H9 (cell line): ENCODE measurements around the gene BAIAP2L1. TPM values are rescaled to one million over a fixed set of nuclear protein-coding genes. Genes with fewer than 3 reads are reported as not detected.
A peak's percentile ranks its signal among the peaks of the same experiment; 100 is the strongest.

Experiments used
- DNase-seq: peaks from one replicate; pipeline ENCODE4 v3.0.0-alpha.2; 2017
- H2AFZ ChIP-seq: one replicate; pipeline ENCODE4 v1.6.1; 2013; ENCODE audit warnings: mild to moderate bottlenecking, low read length, control low read depth, moderate library complexity
- H2AK5ac ChIP-seq: 2 replicates; pipeline ENCODE4 v1.6.1; 2013; ENCODE audit warnings: low read length, control low read depth, mixed read lengths; ENCODE audit not compliant: insufficient read length
- H2BK120ac ChIP-seq: one replicate; pipeline ENCODE4 v1.6.1; 2013; ENCODE audit warnings: low read depth, mild to moderate bottlenecking, low read length, control low read depth, inconsistent platforms; ENCODE audit not compliant: poor library complexity, severe bottlenecking
- H2BK12ac ChIP-seq: 2 replicates; pipeline ENCODE4 v1.6.1; 2013; ENCODE audit warnings: low read length, control low read depth, mixed read lengths, low read depth; ENCODE audit not compliant: insufficient read length
- H2BK15ac ChIP-seq: 2 replicates; pipeline ENCODE4 v1.6.1; 2013; ENCODE audit warnings: low read depth, low read length, control low read depth
- H2BK20ac ChIP-seq: one replicate; pipeline ENCODE4 v1.6.1; 2013; ENCODE audit warnings: low read depth, mild to moderate bottlenecking, low read length, control low read depth, inconsistent platforms; ENCODE audit not compliant: poor library complexity, severe bottlenecking
- H2BK5ac ChIP-seq: 2 replicates; pipeline ENCODE4 v1.6.1; 2013; ENCODE audit warnings: low read length, control low read depth, mixed read lengths; ENCODE audit not compliant: insufficient read length
- H3K14ac ChIP-seq: 2 replicates; pipeline ENCODE4 v1.6.1; 2013; ENCODE audit warnings: low read length, control low read depth; ENCODE audit not compliant: insufficient read depth
- H3K18ac ChIP-seq: 2 replicates; pipeline ENCODE4 v1.6.1; 2013; ENCODE audit warnings: low read depth, mild to moderate bottlenecking, mixed read lengths, low read length, control low read depth; ENCODE audit not compliant: insufficient read length
- H3K23ac ChIP-seq: 2 replicates; pipeline ENCODE4 v1.6.1; 2013; ENCODE audit warnings: low read length, control low read depth, mixed read lengths, low read depth; ENCODE audit not compliant: insufficient read length
- H3K23me2 ChIP-seq: 2 replicates; pipeline ENCODE4 v1.6.1; 2013; ENCODE audit warnings: low read depth, mild to moderate bottlenecking, mixed read lengths, low read length, control low read depth; ENCODE audit not compliant: insufficient read length, poor library complexity, severe bottlenecking
- H3K27ac ChIP-seq: 2 replicates; pipeline ENCODE4 v1.5.1; 2013; ENCODE audit warnings: low read length, control low read depth, mixed read lengths, low read depth; ENCODE audit not compliant: insufficient read length
- H3K27me3 ChIP-seq: 2 replicates; pipeline ENCODE4 v1.6.1; 2013; ENCODE audit warnings: low read length, control low read depth, inconsistent platforms; ENCODE audit not compliant: insufficient read depth
- H3K4ac ChIP-seq: 2 replicates; pipeline ENCODE4 v1.6.1; 2013; ENCODE audit warnings: low read depth, mild to moderate bottlenecking, control low read depth, inconsistent platforms, low read length, moderate library complexity
- H3K4me1 ChIP-seq: 2 replicates; pipeline ENCODE4 v1.6.1; 2013; ENCODE audit warnings: low read length, control low read depth, inconsistent platforms; ENCODE audit not compliant: insufficient read depth
- H3K4me2 ChIP-seq: 2 replicates; pipeline ENCODE4 v1.6.1; 2013; ENCODE audit warnings: low read length, control low read depth, mixed read lengths; ENCODE audit not compliant: insufficient read length, insufficient read depth
- H3K56ac ChIP-seq: 2 replicates; pipeline ENCODE4 v1.6.1; 2013; ENCODE audit warnings: low read depth, mild to moderate bottlenecking, mixed read lengths, low read length, control low read depth; ENCODE audit not compliant: insufficient read length
- H3K79me1 ChIP-seq: 2 replicates; pipeline ENCODE4 v1.6.1; 2013; ENCODE audit warnings: low read depth, mild to moderate bottlenecking, moderate library complexity, low read length, control low read depth, inconsistent platforms; ENCODE audit not compliant: insufficient read depth, poor library complexity, severe bottlenecking
- H3K79me2 ChIP-seq: 2 replicates; pipeline ENCODE4 v1.6.1; 2013; ENCODE audit warnings: low read length, control low read depth, inconsistent platforms; ENCODE audit not compliant: insufficient read depth
- H3K9ac ChIP-seq: 2 replicates; pipeline ENCODE4 v1.6.1; 2013; ENCODE audit warnings: low read length, control low read depth, mixed read lengths; ENCODE audit not compliant: insufficient read length; ENCODE audit errors: extremely low read depth
- H3K9me3 ChIP-seq: one replicate; pipeline ENCODE4 v1.6.1; 2013; ENCODE audit warnings: low read depth, low read length, inconsistent platforms; ENCODE audit not compliant: control insufficient read depth
- H3T11ph ChIP-seq: one replicate; pipeline ENCODE4 v1.6.1; 2013; ENCODE audit warnings: mild to moderate bottlenecking, low read length, control low read depth, inconsistent platforms
- H4K20me1 ChIP-seq: one replicate; pipeline ENCODE4 v1.6.1; 2013; ENCODE audit not compliant: control insufficient read depth, insufficient read length, insufficient read depth
- H4K5ac ChIP-seq: 2 replicates; pipeline ENCODE4 v1.6.1; 2013; ENCODE audit warnings: low read depth, mild to moderate bottlenecking, mixed read lengths, low read length, control low read depth; ENCODE audit not compliant: insufficient read length
- H4K8ac ChIP-seq: replicated peaks from 2 replicates; pipeline ENCODE4 v1.6.1; 2013; ENCODE audit warnings: low read length, control low read depth, mixed read lengths, low read depth; ENCODE audit not compliant: insufficient read length
- H4K91ac ChIP-seq: 2 replicates; pipeline ENCODE4 v1.6.1; 2013; ENCODE audit warnings: low read depth, mild to moderate bottlenecking, moderate library complexity, mixed read lengths, low read length, control low read depth; ENCODE audit not compliant: insufficient read length
- H3K27ac Mint-ChIP-seq, 3 experiments: 2 replicates in 2 of 3; 3 replicates in 1 of 3; pipeline ENCODE4 v1.8.0; 2020 to 2021; ENCODE audit warnings: mixed read lengths in 3 of 3, mild to moderate bottlenecking in 1 of 3, moderate library complexity in 1 of 3
- H3K27me3 Mint-ChIP-seq: 2 replicates; pipeline ENCODE4 v1.8.0; 2021; ENCODE audit warnings: low read depth, mild to moderate bottlenecking, moderate library complexity, mixed read lengths
- H3K36me3 Mint-ChIP-seq, 3 experiments: 2 replicates in 2 of 3; 3 replicates in 1 of 3; pipeline ENCODE4 v1.8.0; 2020 to 2021; ENCODE audit warnings: low read depth in 3 of 3, mixed read lengths in 3 of 3; ENCODE audit not compliant: insufficient read depth in 1 of 3
- H3K4me1 Mint-ChIP-seq, 2 experiments: 2 replicates each; pipeline ENCODE4 v1.8.0; 2020; ENCODE audit warnings: mixed read lengths in 2 of 2
- H3K4me3 Mint-ChIP-seq, 2 experiments: 2 replicates in 1 of 2; 3 replicates in 1 of 2; pipeline ENCODE4 v1.8.0; 2020 to 2021; ENCODE audit warnings: mild to moderate bottlenecking in 2 of 2, mixed read lengths in 2 of 2, moderate library complexity in 1 of 2
- H3K9me3 Mint-ChIP-seq, 2 experiments: 2 replicates in 1 of 2; 3 replicates in 1 of 2; pipeline ENCODE4 v1.8.0; 2020; ENCODE audit warnings: mild to moderate bottlenecking in 2 of 2, mixed read lengths in 2 of 2, moderate library complexity in 1 of 2
- CTCF ChIP-seq: fragments of 200-600 bp; sonication (generic); conservative IDR thresholded peaks from 3 replicates; pipeline ENCODE4 v1.8.0; 2021; ENCODE audit warnings: antibody characterized with exemption, mild to moderate bottlenecking
- WGBS: extraction: QIAGEN DNeasy Blood & Tissue Kit; methylation state at CpG from one replicate; pipeline ENCODE4 v1.1.7; 2013; ENCODE audit warnings: missing lambda C conversion rate, low lambda C conversion rate, mixed read lengths; ENCODE audit not compliant: insufficient read length; ENCODE audit errors: extremely low coverage; 5-methylcytosine and 5-hydroxymethylcytosine counted together
- total RNA-seq: library from RNA; stranded (reverse); gene quantifications from 2 replicates; pipeline ENCODE4 v1.2.1, GENCODE V29; 2021

The BAIAP2L1 gene
- total RNA-seq, 1 experiment from 2014 or later, result 25.9 TPM

- no peak overlapping the region for H4K8ac ChIP-seq
- H2BK12ac ChIP-seq, result no peak overlapping the region
- no peaks in the 10 kb centered on the region for H3K9me3 ChIP-seq
- no peak overlapping the region for H3K23ac ChIP-seq
- H4K5ac ChIP-seq, result no peak overlapping the region
- TF ChIP-seq CTCF, result no peak
- Mint-ChIP-seq H3K27ac (no peak overlapping the region), H3K4me3 (peak overlapping the region; percentile 71 to 86), H3K9me3 (no peaks in the 10 kb centered on the region), H3K4me1 (peaks cover 23 to 29% of the 10 kb centered on the region in 2 experiments), H3K27me3 (peaks cover 2% of the 10 kb centered on the region), H3K36me3 (peaks cover 6 to 15% (median 13%) of the 10 kb centered on the region in 3 experiments; a peak in 6 of 7 replicates)
- H3K27me3 ChIP-seq, result no peaks in the 10 kb centered on the region
- H3K79me2 ChIP-seq, result no peaks in the 10 kb centered on the region; the same call in 1 of the 2 replicates
- H3K18ac ChIP-seq, result no peak overlapping the region
- no peaks in the 10 kb centered on the region for H4K20me1 ChIP-seq
- peaks cover 11% of the 10 kb centered on the region for H3K23me2 ChIP-seq
- no peak overlapping the region for H3K56ac ChIP-seq
- no peak overlapping the region for H2AFZ ChIP-seq
- H2AK5ac ChIP-seq, result no peak overlapping the region
- no peak overlapping the region for H4K91ac ChIP-seq
- no peak overlapping the region for H2BK5ac ChIP-seq
- peak overlapping the region; percentile 91 for H3K4me2 ChIP-seq
- no peak overlapping the region for H3T11ph ChIP-seq
- H3K9ac ChIP-seq, result no peak overlapping the region
- WGBS, result no CpG with 5 or more reads among the region's 7 CpGs
- no peak overlapping the region for H2BK15ac ChIP-seq
- no peak overlapping the region for H2BK20ac ChIP-seq
- no peak overlapping the region for H2BK120ac ChIP-seq
- H3K4me1 ChIP-seq, result no peaks in the 10 kb centered on the region; the same call in 1 of the 2 replicates
- H3K4ac ChIP-seq, result no peak overlapping the region
- H3K79me1 ChIP-seq, result peaks cover 6% of the 10 kb centered on the region
- DNase-seq, result no peak
- no peak overlapping the region for H3K14ac ChIP-seq
- no peak overlapping the region for H3K27ac ChIP-seq
Observed at GRCh38 chr7:98280296-98280695, 120.6 kb downstream of the BAIAP2L1 start.
